GM18520 (cell line): Measurements from ENCODE around the gene LHX2.
"Not testable (repeated sequence)": the region's sequence is repeated elsewhere in the genome, so short reads cannot be mapped to it uniquely, and the experiment has no call there.

ENCODE experiments used
- ATAC-seq: cut with Tn5 transposase; IDR thresholded peaks from one replicate; pipeline ENCODE4 v1.9.1; 2021; ENCODE audit not compliant: unreplicated experiment

LHX2 gene, protein sequence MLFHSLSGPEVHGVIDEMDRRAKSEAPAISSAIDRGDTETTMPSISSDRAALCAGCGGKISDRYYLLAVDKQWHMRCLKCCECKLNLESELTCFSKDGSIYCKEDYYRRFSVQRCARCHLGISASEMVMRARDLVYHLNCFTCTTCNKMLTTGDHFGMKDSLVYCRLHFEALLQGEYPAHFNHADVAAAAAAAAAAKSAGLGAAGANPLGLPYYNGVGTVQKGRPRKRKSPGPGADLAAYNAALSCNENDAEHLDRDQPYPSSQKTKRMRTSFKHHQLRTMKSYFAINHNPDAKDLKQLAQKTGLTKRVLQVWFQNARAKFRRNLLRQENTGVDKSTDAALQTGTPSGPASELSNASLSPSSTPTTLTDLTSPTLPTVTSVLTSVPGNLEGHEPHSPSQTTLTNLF

DNA sequence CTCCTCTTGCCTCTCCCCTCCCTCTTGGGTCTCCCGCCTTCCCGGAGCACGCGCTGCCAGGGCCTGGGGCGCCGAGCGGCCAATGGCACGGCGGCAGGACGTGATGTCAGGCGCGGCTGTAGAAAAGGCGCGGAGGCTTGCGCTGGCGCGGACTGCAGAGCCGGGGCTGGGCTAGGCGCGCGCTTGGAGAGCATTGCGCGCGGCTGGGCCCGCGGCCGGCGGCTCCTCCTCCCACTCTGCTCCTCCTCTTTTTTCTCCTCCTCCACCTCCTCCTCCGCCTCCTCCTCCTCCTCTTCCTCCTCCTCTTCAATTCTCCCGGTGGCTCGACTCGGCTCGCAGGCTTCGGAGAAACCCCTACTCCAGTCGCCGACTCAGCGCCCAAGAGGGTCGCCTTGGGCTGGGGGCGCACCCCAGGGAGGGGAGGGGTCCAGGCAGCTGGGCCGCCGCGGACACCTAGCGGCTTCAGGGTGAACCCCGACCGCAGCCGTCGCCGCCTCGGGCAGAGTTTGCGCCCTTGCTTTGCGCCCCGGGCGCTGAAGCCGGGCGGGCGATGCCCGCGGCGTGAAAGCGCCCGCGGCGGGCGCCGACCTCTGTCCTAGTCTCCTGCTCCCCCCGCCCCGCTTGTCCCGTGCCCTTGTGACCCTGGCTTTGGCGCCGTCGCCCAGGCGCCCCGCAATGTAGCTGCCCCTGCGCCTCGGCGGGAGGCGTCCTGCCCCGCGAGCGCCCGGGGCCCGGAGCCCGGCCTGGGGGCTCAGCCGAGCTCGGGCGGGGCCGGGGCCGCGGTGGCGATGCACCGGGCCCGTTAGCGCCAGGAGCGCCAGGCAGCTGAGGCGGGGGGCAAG is at the start of gene LHX2:
Gene LHX2, plus strand, starts transcription at position 309 of the 842 bp plus-strand sequence. CDS start 581 bp downstream, outside the sequence.
- ATAC-seq = no peak

DNA sequence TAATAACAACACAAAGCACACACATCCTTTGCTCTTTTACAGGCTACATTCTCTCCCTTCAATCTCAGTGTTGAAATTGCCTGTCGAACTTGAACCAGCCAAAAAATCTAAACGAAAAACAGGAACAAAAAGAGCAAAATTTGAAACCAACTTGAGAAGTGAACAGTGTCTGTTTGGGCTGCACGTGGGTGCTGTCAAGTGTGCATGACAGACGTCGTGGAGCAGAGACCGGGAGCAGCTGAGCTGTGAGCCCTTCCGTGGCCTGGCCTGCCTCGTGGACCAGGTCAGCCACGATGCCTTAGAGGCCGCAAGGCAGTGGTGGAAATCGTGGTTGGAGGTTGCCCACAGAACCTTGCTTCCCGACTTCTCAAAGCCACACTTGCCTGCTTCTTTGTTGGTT is 46.8 kb upstream of the LHX2 start:
- no peak for ATAC-seq

DNA sequence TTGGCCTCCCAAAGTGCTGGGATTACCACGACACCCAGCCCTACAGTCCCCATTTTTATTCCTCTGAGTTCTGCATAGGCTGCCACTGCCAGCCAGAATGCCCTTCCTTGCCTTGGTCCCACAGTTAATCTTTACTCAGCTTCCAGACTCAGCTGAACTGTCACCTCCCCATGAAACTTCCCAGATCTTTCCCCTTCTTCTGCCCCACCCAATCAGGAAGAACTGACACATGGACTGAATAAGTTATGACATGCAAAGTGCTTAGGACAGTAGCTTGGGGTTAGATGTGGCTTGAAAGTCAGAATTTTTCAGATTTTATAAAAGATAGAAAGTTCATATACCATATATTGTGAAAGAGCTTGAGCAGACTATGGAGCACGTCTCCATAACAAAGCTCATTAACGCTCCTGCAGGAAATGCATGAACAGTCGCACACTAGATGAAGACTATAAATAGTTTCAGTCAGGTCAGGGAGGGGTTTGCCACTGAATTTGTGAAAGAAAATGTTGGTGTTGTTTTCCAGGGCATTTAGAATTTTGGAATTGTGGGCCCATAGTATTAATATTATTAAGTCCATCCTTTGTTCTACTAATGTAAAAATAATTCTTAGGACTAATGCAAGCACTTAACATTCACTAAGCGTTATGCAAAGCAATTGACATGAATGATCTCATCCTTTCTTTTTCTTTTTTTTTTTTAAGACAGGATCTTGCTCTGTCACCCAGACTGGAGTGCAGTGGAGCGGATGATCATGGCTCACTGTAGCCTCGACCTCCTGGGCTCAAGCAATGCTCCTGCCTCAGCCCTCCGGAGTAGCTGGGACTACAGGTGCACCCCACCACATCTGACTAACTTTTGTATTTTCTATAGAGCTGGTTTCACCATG is 45.5 kb upstream of the LHX2 start:
- no peak for ATAC-seq

DNA sequence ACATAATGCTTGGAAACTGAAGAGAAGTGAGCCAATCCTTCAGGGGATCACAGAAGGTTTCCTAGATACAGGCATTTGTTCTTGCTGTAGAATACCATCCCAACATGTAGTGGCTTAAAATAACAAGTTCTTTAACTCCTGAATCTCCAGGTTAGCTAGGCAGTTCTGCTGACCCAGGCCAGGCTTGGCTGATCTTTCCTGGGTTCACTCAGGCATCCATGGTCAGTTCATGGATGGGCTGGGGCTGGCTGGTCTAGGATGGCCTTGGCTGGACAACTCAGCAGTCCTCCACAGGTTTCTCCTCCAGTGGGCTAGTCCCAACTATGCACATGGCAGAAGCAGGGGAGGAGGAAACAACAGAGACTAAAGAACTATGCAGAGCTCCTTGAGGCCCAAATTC is 44.2 kb upstream of the LHX2 start:
- no peak for ATAC-seq

DNA sequence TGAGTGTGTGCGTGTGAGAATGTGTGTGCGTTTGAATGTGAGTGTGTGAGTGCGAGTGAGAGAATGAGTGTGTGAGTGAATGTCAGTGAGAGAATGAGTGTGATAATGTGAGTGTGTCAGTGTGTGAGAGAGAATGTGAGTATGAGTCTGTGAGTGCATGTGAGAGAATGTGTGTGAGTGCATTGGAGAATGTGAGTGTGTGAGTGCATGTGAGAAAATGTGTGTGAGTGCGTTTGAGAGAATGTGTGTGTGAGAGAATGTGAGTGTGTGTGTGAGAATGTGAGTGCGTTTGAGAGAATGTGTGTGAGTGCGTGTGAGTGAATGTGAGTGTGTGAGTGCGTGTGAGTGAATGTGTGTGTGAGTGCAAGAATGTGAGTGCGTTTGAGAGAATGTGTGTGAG is 39.0 kb upstream of the LHX2 start:
- ATAC-seq = no peak

DNA sequence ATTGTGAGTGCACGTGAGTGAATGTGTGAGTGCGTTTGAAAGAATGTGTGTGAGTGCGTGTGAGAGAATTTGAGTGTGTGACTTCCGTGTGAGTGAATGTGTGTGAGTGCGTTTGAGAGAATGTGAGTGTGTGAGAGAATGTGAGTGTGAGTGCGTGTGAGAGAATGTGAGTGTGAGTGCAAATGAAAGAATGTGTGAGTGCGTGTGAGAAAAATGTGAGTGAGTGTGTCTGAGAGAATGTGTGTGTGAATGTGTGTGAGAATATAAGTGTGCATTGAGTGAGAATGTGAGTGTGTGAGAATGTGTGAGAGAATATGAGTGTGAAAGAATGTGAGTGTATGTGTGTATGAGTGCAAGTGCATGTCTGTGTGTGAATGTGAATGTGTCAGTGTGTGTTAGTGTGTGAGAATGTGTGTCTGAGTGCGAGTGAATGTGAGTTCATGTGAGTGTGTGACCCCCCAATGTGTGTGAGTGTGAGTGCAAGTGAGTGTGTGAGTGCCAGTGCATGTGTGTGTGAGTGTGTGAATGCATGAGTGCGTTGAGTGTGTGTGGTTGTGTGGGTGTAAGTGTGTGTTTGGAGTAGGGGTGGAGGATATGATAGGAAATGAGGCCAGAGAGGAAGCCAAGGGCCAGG is 37.9 kb upstream of the LHX2 start:
- ATAC-seq = no peak

DNA sequence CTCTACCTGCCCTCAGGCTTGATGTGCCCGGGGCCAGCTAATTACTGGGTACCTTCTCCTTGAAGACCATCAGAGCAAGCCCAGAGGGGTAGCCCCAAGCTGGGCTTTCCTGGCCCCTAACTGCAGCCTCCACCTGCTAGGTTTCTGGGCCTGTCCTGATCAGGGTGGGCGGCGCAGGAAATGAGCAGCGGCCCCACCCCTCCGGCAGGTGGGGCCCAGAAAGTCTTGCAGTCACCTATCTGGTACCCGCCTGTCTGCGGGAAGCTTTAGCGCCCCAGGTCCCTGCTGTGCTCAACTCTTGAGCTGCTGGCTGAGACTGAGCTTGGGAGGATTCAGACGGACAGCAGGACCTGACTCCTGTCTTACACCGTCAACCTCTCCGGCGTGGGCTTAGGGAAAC is 37.1 kb upstream of the LHX2 start:
- no peak for ATAC-seq

DNA sequence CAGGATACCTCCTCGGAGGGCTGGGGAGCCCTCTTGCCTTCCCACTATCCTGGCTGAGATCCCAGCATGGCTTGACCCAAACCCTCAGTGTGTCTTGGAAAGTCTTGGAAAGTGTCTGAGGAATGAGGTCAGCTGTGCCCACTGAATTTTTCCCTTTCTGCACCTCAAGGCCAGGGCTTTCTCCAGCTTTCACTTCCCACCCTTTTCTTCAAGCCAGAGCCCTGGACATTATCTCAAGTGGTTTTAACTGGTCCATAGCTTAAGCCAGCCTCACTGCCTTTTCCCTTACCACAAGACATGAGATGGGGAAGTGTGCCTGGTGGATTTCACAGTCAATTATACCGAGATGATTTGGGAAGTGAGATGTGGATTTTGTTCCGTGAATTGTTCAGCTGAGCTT is 35.7 kb upstream of the LHX2 start:
- ATAC-seq = no peak

DNA sequence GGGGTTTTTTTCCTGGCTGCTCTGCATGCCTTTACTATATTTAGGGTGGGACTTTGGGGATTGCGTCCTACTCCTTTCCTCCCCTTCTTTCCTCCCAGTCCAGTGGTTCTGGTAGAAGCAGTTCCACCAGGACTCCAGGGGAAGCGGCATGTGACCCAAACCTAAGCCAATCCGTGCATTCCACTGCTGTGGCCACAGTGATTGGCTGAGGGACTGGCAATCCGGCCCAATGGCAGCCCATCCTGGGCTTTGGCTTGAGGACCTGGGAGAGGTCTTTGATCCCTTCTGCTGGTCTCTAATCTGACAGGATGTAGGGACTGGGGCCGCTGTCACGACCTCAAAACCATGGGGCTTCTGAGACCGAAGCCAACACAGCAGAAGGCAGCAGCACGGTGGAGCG is 35.0 kb upstream of the LHX2 start:
- not testable (repeated sequence) for ATAC-seq

DNA sequence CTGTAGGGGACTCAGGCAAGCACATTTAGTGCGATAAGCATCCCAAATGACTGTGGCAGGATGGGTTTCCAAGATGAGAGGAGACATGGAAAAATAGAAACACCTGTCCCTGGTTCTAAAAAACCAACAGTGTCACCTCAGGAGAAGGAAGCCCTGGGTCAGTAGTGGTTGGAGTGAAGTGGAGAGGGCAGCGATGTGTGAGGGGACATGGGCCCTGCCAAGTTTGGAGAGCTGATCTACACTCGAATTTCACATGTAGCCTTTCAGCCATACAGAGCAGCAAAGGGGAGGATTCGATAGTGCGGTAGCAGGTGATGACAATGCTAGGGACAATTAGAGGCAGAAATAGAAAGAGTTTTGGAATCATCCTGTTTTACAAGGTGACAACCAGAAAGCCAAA is 32.6 kb upstream of the LHX2 start:
- ATAC-seq = no peak

DNA sequence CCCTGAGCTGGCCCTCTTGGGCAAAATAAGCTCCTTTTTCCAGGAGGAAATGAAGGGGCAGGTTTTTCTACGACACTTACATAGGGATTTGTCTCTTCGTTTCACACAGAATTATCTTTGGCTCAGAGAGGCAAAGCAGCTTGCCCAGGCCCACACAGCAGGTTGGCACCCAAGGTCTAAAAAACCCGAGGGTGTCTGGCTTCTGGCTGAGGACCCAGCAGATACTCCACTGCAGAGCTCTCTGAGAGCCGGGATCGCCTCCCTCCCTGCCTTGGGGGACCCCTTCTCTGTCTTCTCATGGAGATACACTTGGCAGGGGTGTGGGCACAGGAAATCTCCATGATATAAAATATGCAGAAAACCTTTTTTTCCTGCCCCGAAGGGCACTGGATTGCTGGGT is 29.0 kb upstream of the LHX2 start:
- ATAC-seq = no peak

DNA sequence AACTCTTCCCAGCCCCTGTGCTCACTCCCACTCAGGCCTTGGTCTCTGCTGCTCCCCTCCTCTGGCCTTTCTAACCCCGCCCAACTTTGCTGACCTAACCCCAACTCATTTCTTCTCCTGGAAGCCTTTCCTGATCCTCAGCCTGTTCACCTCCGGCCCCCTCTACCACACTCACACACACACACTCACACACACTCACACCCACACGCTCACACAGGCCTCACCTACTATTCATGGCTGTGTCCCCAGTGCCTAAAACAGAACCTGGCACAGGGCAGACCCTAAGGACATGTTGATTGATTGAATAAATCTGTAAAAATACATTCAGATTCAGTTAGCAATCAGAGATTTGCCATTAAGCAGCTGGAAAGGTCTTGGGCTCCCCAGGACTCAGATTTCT is 28.5 kb upstream of the LHX2 start:
- no peak for ATAC-seq

DNA sequence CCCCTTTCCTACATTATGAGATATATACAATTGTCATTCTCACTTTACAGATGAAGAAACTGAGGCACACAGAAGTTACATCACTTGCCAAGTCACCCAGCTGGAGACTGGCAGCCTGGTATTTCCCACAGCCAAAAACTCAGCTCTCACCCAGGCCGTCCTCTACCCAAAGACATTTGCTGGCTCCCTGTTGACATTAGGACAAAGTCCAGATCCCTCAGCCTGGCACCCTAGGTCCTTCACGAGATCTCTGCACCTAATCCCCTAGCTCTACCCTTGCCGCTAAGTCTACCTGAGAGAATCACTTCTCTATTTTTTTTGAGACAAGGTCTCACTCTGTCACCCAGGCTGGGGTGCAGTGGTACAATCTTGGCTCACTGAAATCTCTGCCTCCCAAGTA is 26.8 kb upstream of the LHX2 start:
- no peak for ATAC-seq

DNA sequence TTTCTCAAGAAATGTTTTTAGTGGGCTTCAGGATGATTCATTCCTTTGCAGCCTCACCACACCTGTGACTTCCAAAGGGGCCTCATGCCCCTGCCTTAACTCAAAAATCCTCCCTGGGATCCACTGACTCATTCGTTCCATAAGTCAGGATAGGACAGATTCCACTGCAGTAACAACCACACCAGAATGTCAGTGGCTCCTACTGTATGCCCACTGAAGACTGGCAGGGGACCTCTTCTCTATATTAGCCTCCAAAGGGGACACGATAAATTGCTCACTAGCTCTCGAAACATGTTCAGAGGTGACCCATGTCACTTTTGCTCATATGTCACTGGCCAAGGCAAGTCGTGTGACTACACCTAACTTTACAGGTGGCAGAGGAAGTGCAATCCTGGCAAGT is 25.7 kb upstream of the LHX2 start:
- no peak for ATAC-seq

DNA sequence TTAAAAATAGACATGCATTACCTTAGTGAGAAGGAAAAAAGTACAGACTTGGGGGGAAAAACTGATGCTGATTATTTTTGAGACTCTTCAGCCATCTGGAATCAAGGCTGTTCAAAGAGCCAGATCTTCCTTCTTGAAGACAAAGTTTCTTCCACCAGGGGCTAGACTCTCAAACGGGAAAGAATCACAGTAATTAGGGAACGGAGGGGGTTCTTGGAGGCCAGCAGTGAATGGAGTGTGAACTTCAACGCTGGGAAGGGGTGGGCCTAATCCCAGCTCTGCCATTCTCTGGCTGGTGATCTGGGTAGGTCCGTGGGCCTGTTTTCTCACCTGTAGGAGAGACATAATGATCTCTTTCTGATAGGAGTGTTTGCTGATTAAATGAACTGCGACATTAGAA is 21.1 kb upstream of the LHX2 start:
- no peak for ATAC-seq

DNA sequence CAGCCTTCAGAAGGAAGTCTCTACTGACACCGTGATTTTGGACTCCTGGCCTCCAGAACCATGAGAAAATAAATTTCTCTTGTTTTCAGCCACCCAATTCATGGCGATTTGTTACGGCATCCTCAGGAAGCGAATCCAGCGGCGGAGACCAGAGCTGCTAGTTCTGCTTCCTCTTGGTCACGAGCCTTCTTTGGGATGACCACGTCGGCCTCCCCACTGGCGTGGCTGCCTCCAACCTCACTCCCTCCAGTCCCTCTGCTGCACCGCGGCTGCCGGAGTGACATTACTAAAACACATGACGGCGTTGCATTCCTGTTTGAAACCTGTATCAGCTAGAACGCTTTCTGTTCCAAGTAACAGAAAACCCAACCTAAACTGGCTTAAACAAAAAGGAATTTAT is 18.9 kb upstream of the LHX2 start:
- not testable (repeated sequence) for ATAC-seq

DNA sequence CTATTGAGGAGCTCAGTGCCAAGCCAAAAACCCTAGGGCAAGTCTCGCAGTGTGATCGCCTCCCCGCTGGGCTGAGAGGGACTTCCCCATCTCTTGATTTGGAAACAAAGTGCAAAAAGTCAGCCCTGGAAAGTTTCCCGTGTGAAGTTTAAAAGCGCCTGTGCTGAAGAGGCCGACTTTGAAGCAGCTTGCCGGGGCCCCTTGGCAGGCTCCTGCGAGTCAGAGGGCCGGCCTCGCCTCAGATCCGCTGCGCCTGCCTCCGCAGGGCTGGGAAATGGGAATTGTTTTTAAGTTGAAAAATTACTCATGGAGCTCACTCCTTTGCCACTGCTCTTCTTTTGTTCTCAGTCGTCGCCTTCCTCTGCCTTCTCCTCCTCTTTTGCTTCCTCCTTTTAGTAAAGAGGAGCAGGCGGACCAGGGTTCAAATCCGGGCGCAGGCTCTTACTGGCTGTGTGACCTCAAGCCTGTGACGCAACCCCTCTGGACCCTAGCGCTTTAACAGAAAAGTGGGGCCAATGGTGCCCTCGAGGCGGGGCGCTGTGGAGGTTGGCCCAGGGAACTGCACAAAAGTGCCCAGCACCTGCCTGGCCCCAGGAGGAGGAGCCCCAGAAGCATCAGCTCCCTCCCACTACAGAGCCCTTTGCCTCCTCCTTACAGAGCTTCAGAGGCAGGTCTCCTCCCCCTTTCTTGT is 14.7 kb upstream of the LHX2 start:
- no peak for ATAC-seq

DNA sequence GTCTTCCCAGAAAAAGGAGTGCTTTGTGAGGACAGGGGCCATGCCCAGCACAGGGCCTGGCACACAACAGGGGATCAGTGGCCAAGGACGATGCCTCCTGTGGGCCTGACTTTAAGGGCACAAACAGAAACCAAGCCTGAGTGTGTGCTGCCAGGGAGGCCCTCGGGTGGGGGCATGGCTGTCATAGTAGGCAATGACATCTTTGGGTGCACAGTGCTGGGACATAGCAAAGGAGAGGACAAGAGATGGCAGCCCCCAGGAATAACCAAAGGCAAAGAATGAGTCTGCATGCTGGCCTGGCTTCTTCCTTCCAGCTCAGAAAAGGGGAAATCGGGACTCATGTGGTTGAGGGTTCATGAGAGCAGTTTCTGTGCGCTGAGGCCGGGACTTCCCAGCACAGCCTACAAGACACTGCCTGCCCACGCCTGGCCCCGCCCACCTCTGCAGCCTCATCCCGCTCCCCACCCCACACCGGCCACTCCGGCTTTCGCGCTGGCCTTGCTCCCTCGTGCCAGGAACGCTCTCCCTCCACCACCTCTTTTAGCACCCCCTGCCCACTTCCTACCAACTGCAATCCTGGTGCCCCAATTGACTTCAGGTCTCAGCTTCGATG is 13.8 kb upstream of the LHX2 start:
- ATAC-seq = no peak

DNA sequence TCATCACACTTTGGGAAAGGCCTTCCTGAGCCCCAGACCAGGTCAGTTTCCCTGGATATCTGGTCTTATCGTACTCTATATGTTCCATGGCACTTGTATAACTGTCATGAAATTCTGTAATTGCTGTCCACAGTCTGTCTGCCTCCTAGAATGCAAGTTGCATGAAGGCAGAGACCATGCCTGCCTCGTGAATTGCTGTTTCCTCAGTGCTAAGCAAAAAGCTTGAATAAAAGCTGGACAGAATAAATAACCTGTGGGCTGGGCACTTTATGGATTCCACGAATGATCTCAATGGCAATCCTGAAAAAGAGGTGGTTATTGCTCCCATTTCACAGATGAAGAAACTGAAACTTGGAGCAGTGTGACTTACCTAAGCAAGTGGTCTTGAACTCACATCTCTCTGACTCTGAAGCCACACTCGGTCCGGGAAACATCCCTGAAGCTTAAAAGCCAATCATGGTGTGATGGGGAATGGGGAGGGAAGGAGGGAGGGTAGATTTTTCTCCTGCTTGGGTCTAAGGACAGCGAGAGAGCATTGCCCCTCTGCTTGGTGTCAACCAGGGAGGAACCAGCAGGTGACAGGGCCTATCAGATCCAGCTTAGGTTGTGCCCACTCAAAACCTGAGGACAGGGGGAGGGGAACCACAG is 13.2 kb upstream of the LHX2 start:
- ATAC-seq = no peak
